C4-2B (cell line): Measurements from ENCODE around the gene LMF1.
"Not testable (repeated sequence)": the region's sequence is repeated elsewhere in the genome, so short reads cannot be mapped to it uniquely, and the experiment has no call there.

Experiments
- H3K27ac ChIP-seq: fragments of 450-650 bp; 2 replicates; pipeline ENCODE4 v1.5.1; 2017
- ZFX ChIP-seq: fragments of 450-650 bp; IDR thresholded peaks from 2 replicates; pipeline ENCODE4 v1.6.1; 2017
- TF ChIP-seq, protein P1 (sequence below): fragments of 450-650 bp; conservative IDR thresholded peaks from 2 replicates; pipeline ENCODE4 v1.5.1; 2017; ENCODE audit warnings: mild to moderate bottlenecking

LMF1 gene

DNA sequence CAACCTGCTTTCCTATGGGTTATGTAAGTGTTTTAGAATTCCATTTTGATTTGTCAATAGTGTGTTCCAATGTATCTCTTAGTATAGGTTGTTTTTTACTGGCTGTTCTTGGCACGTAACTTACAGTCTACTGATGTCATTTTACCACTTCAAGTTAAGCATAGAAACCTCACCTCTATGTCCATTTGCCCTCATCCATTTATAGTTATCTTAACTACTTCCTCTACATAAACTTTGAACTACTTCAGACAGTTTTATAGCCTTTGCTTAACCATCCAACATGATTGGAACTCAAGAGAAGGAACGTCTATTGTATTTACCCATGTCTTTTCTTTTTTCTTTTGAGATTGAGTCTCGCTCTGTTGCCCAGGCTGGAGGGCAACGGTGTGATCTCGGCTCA is 105.8 kb downstream of the LMF1 start:
- no peak for TF ChIP-seq ZFX
- TF ChIP-seq, protein P1, sequence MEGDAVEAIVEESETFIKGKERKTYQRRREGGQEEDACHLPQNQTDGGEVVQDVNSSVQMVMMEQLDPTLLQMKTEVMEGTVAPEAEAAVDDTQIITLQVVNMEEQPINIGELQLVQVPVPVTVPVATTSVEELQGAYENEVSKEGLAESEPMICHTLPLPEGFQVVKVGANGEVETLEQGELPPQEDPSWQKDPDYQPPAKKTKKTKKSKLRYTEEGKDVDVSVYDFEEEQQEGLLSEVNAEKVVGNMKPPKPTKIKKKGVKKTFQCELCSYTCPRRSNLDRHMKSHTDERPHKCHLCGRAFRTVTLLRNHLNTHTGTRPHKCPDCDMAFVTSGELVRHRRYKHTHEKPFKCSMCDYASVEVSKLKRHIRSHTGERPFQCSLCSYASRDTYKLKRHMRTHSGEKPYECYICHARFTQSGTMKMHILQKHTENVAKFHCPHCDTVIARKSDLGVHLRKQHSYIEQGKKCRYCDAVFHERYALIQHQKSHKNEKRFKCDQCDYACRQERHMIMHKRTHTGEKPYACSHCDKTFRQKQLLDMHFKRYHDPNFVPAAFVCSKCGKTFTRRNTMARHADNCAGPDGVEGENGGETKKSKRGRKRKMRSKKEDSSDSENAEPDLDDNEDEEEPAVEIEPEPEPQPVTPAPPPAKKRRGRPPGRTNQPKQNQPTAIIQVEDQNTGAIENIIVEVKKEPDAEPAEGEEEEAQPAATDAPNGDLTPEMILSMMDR: no peak
- H3K27ac ChIP-seq: no peak overlapping the region

GRCh38 chr16:861446-861845 is 109.3 kb downstream of the LMF1 start:
- TF ChIP-seq ZFX: no peak
- TF ChIP-seq, protein P1: no peak
- no peak overlapping the region for H3K27ac ChIP-seq

DNA sequence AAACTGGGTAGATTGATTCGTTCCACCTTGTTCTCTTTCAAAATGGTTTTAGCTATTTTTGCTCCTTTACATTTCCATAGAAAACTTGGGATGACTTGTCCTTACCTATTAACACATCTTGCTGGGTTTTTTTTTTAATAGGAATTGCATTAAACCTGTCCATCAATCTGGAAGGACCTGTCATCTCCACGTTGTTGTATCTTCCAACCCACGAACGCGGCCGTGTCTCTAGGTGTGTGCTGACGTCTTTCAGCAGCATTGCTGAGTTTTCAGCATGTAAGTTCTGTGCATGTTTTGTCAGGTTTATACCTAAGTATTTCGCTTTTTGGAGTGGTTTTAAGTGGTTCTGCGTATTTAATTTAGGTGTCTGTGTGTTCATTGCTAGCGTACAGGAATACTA is 109.9 kb downstream of the LMF1 start:
- H3K27ac ChIP-seq: no peak overlapping the region
- TF ChIP-seq, protein P1: no peak
- no peak for TF ChIP-seq ZFX

- H3K27ac ChIP-seq: not testable (repeated sequence)
Observed at GRCh38 chr16:858971-859370, 111.8 kb downstream of the LMF1 start.

GRCh38 chr16:858441-858840 is 112.3 kb downstream of the LMF1 start:
- H3K27ac ChIP-seq: not testable (repeated sequence)

DNA sequence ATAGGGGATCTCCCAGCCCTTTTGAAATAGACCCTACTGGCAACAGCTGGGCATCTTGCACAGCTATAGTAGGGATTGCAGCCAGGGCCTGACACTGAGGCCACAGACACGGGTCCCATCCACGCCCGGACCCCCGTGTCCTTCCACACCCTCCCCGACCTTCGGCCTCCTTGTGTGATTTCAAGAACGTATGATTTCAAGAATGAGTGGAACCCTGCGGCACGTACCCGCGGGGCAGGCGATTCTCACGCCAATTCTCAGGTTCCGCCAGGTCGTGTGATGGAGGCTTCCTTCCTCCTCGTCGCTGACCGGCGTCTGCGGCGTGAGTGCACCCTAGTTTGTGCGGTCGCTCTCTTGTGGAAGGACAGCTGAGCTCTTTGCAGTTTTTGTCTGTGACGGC is 114.0 kb downstream of the LMF1 start:
- H3K27ac ChIP-seq: no peak overlapping the region
- TF ChIP-seq ZFX: no peak
- TF ChIP-seq, protein P1: no peak

DNA sequence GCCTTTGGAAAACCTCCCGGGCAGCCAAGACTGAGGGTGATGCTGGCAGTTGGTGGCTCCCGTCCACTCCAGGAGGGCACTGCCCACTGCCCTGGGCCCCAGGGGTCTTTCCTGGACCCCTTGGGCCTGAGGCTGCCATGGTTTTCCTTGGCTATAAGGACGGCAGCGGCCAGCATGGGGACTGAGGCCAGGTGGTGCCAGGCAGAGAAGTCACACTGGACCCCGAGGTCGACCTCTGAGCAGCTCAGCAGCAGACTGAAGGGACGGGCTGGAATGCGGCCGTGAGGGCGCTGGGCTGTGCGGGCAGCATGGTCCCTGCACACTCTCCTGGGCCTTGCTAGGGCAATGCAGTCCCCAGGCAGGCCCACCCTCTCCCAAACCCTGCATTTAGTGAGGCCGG is 114.7 kb downstream of the LMF1 start:
- no peak overlapping the region for H3K27ac ChIP-seq
- TF ChIP-seq, protein P1: no peak
- TF ChIP-seq ZFX: no peak

DNA sequence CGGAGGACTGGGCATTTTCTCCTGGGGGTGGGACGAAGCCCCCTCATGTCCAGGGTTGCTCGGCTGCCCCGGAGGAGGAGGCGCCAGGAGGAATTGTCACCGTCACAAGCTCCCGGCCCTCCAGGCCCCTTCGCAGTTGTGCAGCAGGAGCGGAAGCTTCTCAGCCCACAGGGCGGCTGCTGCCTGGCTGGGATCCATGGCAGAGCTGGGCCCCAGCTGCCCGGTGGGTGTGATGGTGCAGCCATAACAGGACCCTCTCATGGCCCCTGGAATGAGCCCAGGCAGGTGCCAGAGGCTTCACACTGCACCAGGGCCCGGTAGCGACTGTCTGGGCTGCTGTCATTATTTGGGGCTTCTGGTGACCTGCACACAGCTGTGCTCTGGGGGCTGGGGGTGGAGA is 115.3 kb downstream of the LMF1 start:
- no peak overlapping the region for H3K27ac ChIP-seq
- no peak for TF ChIP-seq ZFX
- TF ChIP-seq, protein P1: no peak
